IPS-20b (cell line): ENCODE measurements around the gene PDE6G.
A peak's percentile ranks its signal among the peaks of the same experiment; 100 is the strongest.
"Not testable (repeated sequence)": the region's sequence is repeated elsewhere in the genome, so short reads cannot be mapped to it uniquely, and the experiment has no call there.

Experiments
- H3K27ac ChIP-seq: one replicate; pipeline ENCODE4 v1.5.1; 2013; ENCODE audit warnings: low read length
- H3K27me3 ChIP-seq: 2 replicates; pipeline ENCODE4 v1.6.1; 2013; ENCODE audit warnings: mild to moderate bottlenecking, low read length, inconsistent platforms; ENCODE audit not compliant: insufficient read depth
- H3K36me3 ChIP-seq: 2 replicates; pipeline ENCODE4 v1.6.1; 2013; ENCODE audit warnings: low read depth, mild to moderate bottlenecking, inconsistent platforms, low read length, moderate library complexity; ENCODE audit not compliant: insufficient read depth
- H3K4me1 ChIP-seq: 2 replicates; pipeline ENCODE4 v1.6.1; 2013; ENCODE audit warnings: mild to moderate bottlenecking, control low read depth, inconsistent platforms, low read length, moderate library complexity; ENCODE audit not compliant: insufficient read depth
- H3K4me3 ChIP-seq: 2 replicates; pipeline ENCODE4 v1.5.1; 2013; ENCODE audit warnings: mild to moderate bottlenecking, low read length, inconsistent platforms
- H3K9ac ChIP-seq: 2 replicates; pipeline ENCODE4 v1.6.1; 2013; ENCODE audit warnings: low read depth, mild to moderate bottlenecking, inconsistent platforms, low read length, moderate library complexity
- H3K9me3 ChIP-seq: 2 replicates; pipeline ENCODE4 v1.6.1; 2013; ENCODE audit warnings: mild to moderate bottlenecking, low read depth, low read length, inconsistent platforms; ENCODE audit not compliant: insufficient read depth

PDE6G gene

DNA sequence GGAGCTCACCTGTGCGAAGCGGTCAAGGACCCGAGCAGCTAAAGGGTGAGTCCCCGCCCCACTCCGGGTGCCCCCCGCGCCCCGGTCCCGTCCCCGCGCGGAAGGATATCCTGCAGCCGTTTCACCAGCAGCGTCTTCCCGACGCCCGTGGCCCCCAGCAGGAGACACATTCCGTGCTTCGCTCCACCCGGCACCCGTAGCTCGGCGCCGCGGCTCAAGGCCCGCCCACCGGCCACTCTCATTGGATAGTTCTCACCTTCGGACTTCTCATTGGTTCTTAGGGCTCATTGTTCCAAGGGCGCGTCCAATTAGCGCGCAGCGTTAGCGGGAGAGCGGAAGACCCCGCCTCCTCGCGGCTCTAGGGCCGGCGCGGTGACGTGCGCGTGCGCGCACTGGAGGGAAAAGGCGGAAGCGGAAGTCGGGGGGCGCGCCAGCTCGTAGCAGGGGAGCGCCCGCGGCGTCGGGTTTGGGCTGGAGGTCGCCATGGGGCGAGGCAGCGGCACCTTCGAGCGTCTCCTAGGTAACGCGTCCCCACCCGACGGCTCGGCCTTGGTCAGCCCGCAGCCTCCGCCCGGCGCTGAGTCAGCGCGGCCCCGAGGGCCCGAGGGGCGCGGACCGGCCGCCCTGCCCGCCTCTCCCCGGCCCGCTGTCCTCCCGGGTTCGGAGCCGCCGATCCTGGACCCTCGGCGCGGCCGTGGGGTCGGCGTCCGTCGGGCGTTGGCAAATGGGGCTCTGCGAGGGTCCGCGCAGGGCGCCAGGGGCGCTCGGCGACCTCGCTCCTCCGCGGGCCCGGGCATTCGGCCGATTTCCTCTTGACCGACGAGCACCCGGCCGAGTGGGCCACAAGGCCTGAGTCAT, 27.5 kb upstream of the PDE6G start, which contains the start of the genes ARL16 and HGS:
Gene ARL16 (minus strand): TSS at position 214 of the 858 bp plus-strand sequence. CDS start 44 bp downstream, at position 170.
Gene HGS (plus strand): TSS at position 428 of the 858 bp plus-strand sequence. CDS start 56 bp downstream, at position 484.
- peaks cover 31% of the 10 kb centered on the region for H3K36me3 ChIP-seq
- H3K27ac ChIP-seq = no peak within 1 kb of the TSS
- peaks cover 8% of the 10 kb centered on the region for H3K4me1 ChIP-seq

DNA sequence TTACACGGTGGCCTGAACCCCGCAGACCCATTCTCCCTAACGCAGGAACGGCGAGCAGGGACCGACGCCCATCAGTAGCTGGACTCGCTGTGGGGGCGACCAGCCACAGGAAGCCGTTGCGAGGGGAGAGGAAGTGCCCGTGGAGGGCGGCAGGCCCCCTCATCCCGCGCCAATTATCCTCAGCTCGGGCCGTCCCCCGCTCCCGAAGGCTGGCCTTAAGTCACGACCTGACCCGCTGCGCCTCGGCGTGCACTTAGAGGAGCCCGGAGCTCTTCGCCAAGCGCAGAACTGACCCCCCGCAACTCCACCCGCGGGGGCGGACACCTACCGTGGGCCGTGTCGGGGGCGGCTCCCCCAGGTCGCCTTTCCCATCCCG, 26.9 kb upstream of the PDE6G start:
- Histone ChIP-seq H3K36me3 (peaks cover 26% of the 10 kb centered on the region), H3K27ac (no peak overlapping the region), H3K4me1 (peaks cover 8% of the 10 kb centered on the region), H3K9me3 (no peaks in the 10 kb centered on the region), H3K4me3 (peak overlapping the region; percentile 93), H3K9ac (peak overlapping the region; percentile 92; the same call in 1 of the 2 replicates), H3K27me3 (no peaks in the 10 kb centered on the region)

More for the DNA sequence above, 27.5 kb upstream of the PDE6G start, which contains the start of the genes ARL16 and HGS:
- H3K27me3 ChIP-seq = no peaks in the 10 kb centered on the region
- peak within 1 kb of the TSS; percentile 92 for H3K9ac ChIP-seq
- peak within 1 kb of the TSS; percentile 93 for H3K4me3 ChIP-seq
- no peaks in the 10 kb centered on the region for H3K9me3 ChIP-seq

DNA sequence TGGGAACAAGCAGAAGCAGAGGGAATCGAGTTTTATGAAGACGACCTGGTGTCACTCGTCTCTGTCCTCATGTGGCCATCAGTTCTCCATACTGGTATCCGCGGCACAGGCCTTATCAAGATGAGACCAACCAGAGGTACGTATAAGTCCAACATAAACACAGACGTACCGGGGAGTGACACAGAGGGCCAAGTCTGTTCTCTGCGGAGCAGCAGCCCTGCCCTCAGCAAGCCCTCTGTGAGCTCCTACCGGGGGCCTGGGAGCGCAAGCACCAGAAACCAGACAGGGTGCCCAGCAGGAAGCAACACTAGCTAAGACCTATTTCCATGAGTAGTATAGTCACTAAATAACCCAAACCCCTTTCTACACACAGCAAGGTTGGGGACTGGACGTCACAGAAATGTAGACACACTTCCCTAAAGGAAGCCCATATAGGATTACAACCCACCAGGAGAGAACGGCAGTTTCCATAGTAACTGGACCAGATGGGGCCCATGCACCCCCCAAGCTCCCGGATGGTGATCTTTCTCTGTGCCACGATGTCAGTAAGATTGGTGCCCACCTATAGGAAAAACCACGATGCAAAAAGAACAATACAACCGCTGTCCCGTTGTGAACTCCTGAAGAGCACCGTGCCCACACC, 26.3 kb upstream of the PDE6G start:
- peaks cover 24% of the 10 kb centered on the region for H3K36me3 ChIP-seq
- H3K27me3 ChIP-seq = no peaks in the 10 kb centered on the region
- H3K9me3 ChIP-seq = no peaks in the 10 kb centered on the region
- H3K9ac ChIP-seq = peak overlapping the region; percentile 92; the same call in 1 of the 2 replicates
- H3K4me1 ChIP-seq = peaks cover 8% of the 10 kb centered on the region
- no peak overlapping the region for H3K27ac ChIP-seq
- peak overlapping the region; percentile 93 for H3K4me3 ChIP-seq

DNA sequence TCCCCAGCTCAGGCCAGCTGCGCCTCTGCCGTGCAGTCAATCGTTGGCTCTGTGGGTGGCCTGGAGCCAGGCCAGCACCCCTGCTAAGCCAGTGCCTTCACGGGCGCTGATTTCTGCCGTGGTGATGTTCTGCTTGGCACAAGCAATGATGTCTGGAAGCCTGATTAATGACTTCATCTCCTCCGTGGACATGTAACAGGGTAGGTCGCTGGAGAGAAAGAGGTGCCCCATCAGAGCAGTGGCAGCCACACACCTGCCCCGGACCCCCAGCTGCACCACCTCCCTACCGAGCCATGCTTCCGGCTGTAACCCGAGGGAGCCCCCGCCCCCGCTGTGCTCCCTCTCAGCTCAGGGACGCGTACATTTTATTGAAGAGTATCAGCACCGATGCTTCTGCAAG, 25.3 kb upstream of the PDE6G start:
- H3K4me3 ChIP-seq = no peak overlapping the region
- no peak overlapping the region for H3K27ac ChIP-seq
- H3K27me3 ChIP-seq = no peaks in the 10 kb centered on the region
- peaks cover 14% of the 10 kb centered on the region for H3K36me3 ChIP-seq
- H3K9me3 ChIP-seq = no peaks in the 10 kb centered on the region
- no peak overlapping the region for H3K9ac ChIP-seq
- H3K4me1 ChIP-seq = peaks cover 8% of the 10 kb centered on the region

DNA sequence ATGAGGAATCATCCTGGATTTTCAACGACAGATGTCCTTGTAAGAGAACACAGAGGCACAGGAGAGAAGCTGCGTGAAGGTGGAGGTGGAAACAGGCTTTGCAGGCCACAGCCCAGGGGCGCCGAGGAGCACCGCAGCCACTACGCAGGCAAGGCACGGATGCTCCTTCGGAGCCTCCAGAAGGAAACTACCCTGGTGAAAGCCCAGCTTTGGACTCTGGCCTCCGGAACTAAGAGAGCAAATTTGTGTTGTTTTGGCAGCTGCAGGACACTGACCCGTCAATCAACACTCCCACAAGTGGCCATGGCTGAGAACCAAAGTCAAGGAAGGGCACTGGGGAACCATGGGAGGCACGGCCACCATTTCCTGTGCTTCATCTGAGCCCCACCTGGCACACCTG, 23.8 kb upstream of the PDE6G start:
- Histone ChIP-seq H3K36me3 (peaks cover 4% of the 10 kb centered on the region; the same call in 1 of the 2 replicates), H3K27me3 (no peaks in the 10 kb centered on the region), H3K9ac (no peak overlapping the region), H3K27ac (no peak overlapping the region), H3K4me1 (peaks cover 8% of the 10 kb centered on the region), H3K9me3 (no peaks in the 10 kb centered on the region), H3K4me3 (no peak overlapping the region)

DNA sequence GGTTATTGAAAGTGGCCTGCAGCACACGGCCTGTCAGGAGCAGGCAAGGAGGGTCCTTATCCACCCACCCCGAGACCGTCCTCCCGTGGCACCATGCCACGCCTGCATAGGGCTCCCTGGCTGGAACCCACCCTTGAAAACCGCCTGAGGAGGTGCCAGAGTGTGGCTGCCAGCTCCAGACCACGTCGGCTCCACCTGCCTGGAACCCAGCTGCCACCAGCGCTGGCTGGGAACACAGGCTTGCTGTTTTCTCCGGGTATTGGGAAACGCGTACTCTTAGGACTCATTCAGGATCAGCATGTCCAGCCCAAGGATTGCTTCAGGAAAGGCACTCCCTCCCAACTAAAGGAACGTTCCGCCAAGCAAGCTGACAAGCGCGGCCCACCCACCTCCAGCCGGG, 20.6 kb upstream of the PDE6G start:
- H3K27me3 ChIP-seq = no peaks in the 10 kb centered on the region
- H3K4me3 ChIP-seq = no peak overlapping the region
- H3K4me1 ChIP-seq = no peaks in the 10 kb centered on the region
- H3K9me3 ChIP-seq = no peaks in the 10 kb centered on the region
- no peak overlapping the region for H3K27ac ChIP-seq
- H3K36me3 ChIP-seq = peaks cover 32% of the 10 kb centered on the region
- H3K9ac ChIP-seq = no peak overlapping the region

DNA sequence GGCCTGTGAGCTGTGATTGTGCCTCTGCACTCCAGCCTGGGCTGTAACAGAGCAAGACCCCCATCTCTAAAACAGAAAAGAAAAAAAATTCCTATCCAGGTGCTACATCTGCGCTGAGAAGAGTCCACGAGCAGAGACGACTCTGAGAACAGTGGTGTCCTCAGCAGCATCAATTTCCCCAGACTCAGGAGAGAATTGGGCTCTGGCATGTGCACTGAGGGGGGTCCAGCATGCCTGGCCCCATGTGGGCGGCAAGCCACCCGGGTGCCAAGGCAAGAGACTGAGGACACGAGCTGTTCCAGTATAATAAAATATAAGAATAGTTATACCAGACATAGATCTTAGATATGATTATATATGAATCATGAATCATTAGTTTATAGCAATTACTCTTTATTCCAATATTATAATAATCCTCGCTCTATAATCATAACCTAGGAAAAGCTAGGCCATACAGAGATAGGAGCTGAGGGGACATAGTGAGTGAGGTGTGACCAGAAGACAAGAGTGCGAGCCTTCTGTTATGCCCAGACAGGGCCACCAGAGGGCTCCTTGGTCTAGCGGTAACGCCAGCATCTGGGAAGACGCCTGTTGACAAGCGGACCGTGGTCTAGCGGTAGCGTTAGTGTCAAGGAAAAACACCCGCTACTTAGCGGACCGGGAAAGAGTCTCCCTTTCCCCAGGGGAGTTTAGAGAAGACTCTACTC, 19.3 kb upstream of the PDE6G start:
- H3K4me1 ChIP-seq, H3K27me3 ChIP-seq, H3K9me3 ChIP-seq, H3K4me3 ChIP-seq, H3K27ac ChIP-seq, H3K9ac ChIP-seq: not testable (repeated sequence)
- peaks cover 44% of the 10 kb centered on the region for H3K36me3 ChIP-seq

DNA sequence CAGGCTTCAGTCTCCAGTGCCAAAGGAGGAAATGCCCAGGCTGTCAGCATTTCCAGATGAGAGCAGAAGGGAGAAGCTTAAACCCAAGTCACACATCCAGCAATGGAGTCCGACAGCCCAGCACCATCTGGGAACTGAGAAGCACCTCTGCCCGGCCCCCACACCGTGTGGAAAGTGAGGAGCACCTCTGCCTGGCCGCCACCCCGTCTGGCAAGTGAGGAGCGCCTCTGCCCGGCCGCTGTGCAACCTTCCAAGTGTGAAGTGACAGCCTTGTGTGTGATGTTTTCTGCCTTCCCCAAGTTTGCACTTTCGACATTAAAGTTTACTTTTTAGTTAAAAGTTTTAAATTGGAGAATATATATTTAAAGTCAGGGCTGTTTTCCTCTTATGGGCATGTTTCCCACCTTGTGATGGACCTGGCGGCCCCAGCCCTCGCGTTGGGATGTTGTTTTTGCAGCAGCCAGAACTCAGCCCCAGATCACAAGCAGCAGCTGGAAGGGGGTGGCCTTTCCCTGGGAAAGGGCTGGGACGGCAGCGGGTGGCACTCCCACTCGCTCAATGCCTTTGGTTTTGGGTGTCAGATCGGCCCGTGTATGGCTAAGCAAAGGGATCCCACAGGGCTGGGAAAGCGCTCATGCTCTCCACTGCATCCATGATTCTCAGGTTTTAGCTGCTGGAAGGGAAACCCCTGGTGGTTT, 17.4 kb upstream of the PDE6G start:
- H3K9me3 ChIP-seq = no peaks in the 10 kb centered on the region
- H3K27ac ChIP-seq = no peak overlapping the region
- H3K27me3 ChIP-seq = no peaks in the 10 kb centered on the region
- peaks cover 64% of the 10 kb centered on the region for H3K36me3 ChIP-seq
- no peak overlapping the region for H3K4me3 ChIP-seq
- H3K9ac ChIP-seq = no peak overlapping the region
- H3K4me1 ChIP-seq = no peaks in the 10 kb centered on the region

DNA sequence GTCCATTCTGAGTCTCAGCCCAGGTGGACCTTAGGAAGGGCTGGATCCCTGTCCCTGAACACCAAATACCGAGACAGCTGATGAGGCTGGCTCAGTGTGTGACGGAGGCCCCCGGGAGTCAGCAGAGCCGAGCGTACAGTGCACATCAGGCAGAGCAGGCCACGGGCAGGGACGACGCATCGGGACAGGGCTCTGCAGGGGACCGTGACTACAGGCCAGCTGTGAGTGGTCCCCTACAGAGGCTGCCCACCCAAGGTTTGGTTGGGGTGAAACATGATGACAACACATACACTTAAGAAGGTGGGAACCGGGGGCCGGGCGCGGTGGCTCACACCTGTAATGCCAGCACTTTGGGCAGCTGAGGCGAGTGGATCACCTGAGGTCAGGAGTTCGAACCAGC, 16.6 kb upstream of the PDE6G start:
- no peak overlapping the region for H3K27ac ChIP-seq
- no peaks in the 10 kb centered on the region for H3K27me3 ChIP-seq
- no peaks in the 10 kb centered on the region for H3K4me1 ChIP-seq
- peaks cover 71% of the 10 kb centered on the region for H3K36me3 ChIP-seq
- H3K4me3 ChIP-seq = no peak overlapping the region
- H3K9me3 ChIP-seq = no peaks in the 10 kb centered on the region
- no peak overlapping the region for H3K9ac ChIP-seq

DNA sequence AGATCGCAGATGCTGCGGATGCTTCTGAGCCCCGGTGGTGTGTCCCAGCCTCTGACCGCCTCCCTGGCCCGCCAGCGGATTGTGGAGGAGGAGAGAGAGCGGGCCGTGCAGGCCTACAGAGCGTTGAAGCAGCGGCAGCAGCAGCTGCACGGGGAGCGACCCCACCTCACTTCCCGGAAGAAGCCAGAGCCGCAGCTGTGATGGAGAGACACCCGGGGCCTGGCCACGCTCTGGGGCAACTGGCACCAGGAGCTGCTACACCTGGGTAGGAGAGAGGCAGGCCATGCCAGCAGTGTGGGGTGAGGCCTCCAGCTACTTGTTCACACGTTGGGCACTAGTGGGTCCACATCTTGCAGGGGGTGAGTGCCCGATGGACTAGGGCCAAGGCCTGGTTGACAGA, 16.2 kb upstream of the PDE6G start:
- H3K36me3 ChIP-seq = peaks cover 72% of the 10 kb centered on the region

DNA sequence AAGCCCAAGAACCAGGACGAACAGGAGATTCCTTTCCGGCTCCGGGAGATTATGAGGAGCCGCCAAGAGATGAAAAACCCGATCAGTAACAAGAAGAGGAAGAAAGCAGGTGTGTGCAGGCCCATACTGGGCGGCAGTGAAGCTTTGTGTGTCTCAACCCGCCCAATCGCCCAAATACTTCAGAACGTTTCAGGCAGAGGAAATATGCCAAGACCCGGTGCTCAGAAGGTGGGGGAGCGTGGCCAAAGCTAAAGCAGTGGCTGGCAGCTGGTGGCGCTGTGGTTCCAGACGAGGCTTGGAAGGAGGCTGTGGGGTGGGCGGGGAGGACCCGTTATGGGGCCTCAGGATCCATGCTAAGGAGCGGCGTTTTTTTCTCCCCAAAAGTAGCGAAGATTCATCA, 11.4 kb upstream of the PDE6G start:
- peaks cover 53% of the 10 kb centered on the region for H3K36me3 ChIP-seq
- no peaks in the 10 kb centered on the region for H3K27me3 ChIP-seq
- no peak overlapping the region for H3K9ac ChIP-seq
- peak overlapping the region; percentile 96 for H3K4me3 ChIP-seq
- H3K27ac ChIP-seq = no peak overlapping the region
- no peaks in the 10 kb centered on the region for H3K9me3 ChIP-seq
- no peaks in the 10 kb centered on the region for H3K4me1 ChIP-seq

More for the DNA sequence above, 16.2 kb upstream of the PDE6G start:
- no peak overlapping the region for H3K27ac ChIP-seq
- no peaks in the 10 kb centered on the region for H3K9me3 ChIP-seq
- no peak overlapping the region for H3K4me3 ChIP-seq
- no peaks in the 10 kb centered on the region for H3K27me3 ChIP-seq
- H3K4me1 ChIP-seq = no peaks in the 10 kb centered on the region
- no peak overlapping the region for H3K9ac ChIP-seq
